Endothelial cell of umbilical vein (primary cell): Measurements from ENCODE around the gene ADARB1. TPM values are rescaled to one million over a fixed set of nuclear protein-coding genes. Genes with fewer than 3 reads are reported as not detected.

Experiments
- BruUV-seq: library from RNA; stranded (reverse); fragments of 400-500 nt; replicated peaks from 2 replicates; lab custom pipeline; 2021; lab: Mats Ljungman, UMichigan
- CTCF ChIA-PET: fragments of 300-600, 350-600 bp; sonication (Branson Sonifier 250); formaldehyde crosslinking; loops from one replicate; lab custom pipeline; 2021; ENCODE audit warnings: antibody characterized with exemption, inconsistent platforms; lab: Charles Lee
- POLR2A ChIA-PET: fragments of 300-600, 350-600 bp; sonication (Branson Sonifier 250); formaldehyde crosslinking; loops from one replicate; lab custom pipeline; 2021; ENCODE audit warnings: antibody characterized with exemption, inconsistent platforms; lab: Charles Lee
- DNase-seq: peaks from one replicate; pipeline ENCODE4 v3.0.0-alpha.2; 2011; ENCODE audit warnings: low read depth, low spot score
- FAIRE-seq: peaks from 2 replicates; lab custom pipeline; 2011; peaks lifted over from hg19 to GRCh38; lab: Jason Lieb, UNC
- H2AFZ ChIP-seq: 2 replicates; pipeline ENCODE4 v1.6.0; 2012; ENCODE audit warnings: low read depth, low read length, control low read depth, inconsistent platforms
- H3K27ac ChIP-seq: 2 replicates; pipeline ENCODE4 v1.5.1; 2011; ENCODE audit warnings: low read depth, mild to moderate bottlenecking, control low read depth, low read length, moderate library complexity; ENCODE audit not compliant: insufficient read depth
- H3K27me3 ChIP-seq, 2 experiments: 2 replicates each; pipeline versions ENCODE4 v1.6.0 to v1.6.1; 2011; ENCODE audit warnings: low read length in 2 of 2, mixed read lengths in 1 of 2; ENCODE audit not compliant: control insufficient read depth in 2 of 2, insufficient read depth in 2 of 2
- H3K36me3 ChIP-seq, 2 experiments: 2 replicates in 1 of 2; 3 replicates in 1 of 2; pipeline ENCODE4 v1.5.1; 2011; ENCODE audit warnings: low read length in 2 of 2, mild to moderate bottlenecking in 1 of 2, moderate library complexity in 1 of 2; ENCODE audit not compliant: control insufficient read depth in 2 of 2, insufficient read depth in 2 of 2; ENCODE audit errors: extremely low read depth in 1 of 2
- H3K4me1 ChIP-seq: 3 replicates; pipeline ENCODE4 v1.5.1; 2011; ENCODE audit warnings: mild to moderate bottlenecking, low read length; ENCODE audit not compliant: control insufficient read depth, insufficient read depth; ENCODE audit errors: extremely low read depth
- H3K4me2 ChIP-seq: 2 replicates; pipeline ENCODE4 v1.6.1; 2011; ENCODE audit warnings: low read length, control low read depth, mixed read lengths; ENCODE audit not compliant: insufficient read depth
- H3K4me3 ChIP-seq, 3 experiments: fragments of 200-600 bp in 1 of 3; sonication (generic), shearing (Covaris generic) in 1 of 3; replicated peaks in 1 of 3; 2 replicates each; pipeline ENCODE4 v1.5.1; 2011 to 2016; ENCODE audit warnings: control low read depth in 3 of 3, low read length in 3 of 3, mild to moderate bottlenecking in 2 of 3, inconsistent platforms in 1 of 3, low read depth in 1 of 3, moderate library complexity in 1 of 3; ENCODE audit not compliant: insufficient read depth in 1 of 3
- H3K79me2 ChIP-seq: 2 replicates; pipeline ENCODE4 v1.6.0; 2012; ENCODE audit warnings: low read length, inconsistent platforms; ENCODE audit not compliant: control insufficient read depth, insufficient read depth
- H3K9ac ChIP-seq: replicated peaks from 2 replicates; pipeline ENCODE3; 2011; ENCODE audit warnings: low read length, control low read depth; ENCODE audit not compliant: insufficient read depth; ENCODE audit errors: extremely low read depth
- H3K9me1 ChIP-seq: replicated peaks from 3 replicates; pipeline ENCODE4 v1.6.0; 2011; ENCODE audit warnings: mild to moderate bottlenecking, low read length; ENCODE audit not compliant: control insufficient read depth, insufficient read depth; ENCODE audit errors: extremely low read depth
- H3K9me3 ChIP-seq: replicated peaks from 2 replicates; pipeline ENCODE4 v1.5.1; 2012; ENCODE audit warnings: low read length, inconsistent platforms; ENCODE audit not compliant: control insufficient read depth, insufficient read depth
- H4K20me1 ChIP-seq: replicated peaks from 2 replicates; pipeline ENCODE3; 2011; ENCODE audit warnings: mild to moderate bottlenecking, low read length; ENCODE audit not compliant: control insufficient read depth, insufficient read depth; ENCODE audit errors: extremely low read depth
- EZH2 ChIP-seq: IDR thresholded peaks from 2 replicates; pipeline ENCODE4 v1.6.1; 2012; ENCODE audit warnings: borderline replicate concordance, low read depth, mild to moderate bottlenecking, moderate library complexity, low read length, inconsistent platforms; ENCODE audit not compliant: severe bottlenecking
- FOS ChIP-seq: IDR thresholded peaks from 2 replicates; pipeline ENCODE4 v1.6.1; 2011; ENCODE audit warnings: mild to moderate bottlenecking, low read length, moderate library complexity, borderline replicate concordance; ENCODE audit not compliant: insufficient read depth
- GATA2 ChIP-seq: IDR thresholded peaks from 2 replicates; pipeline ENCODE4 v1.7.0; 2011; ENCODE audit warnings: low read depth, mild to moderate bottlenecking, moderate library complexity, mixed read lengths, low read length; ENCODE audit not compliant: insufficient read length, insufficient read depth
- JUN ChIP-seq: IDR thresholded peaks from 2 replicates; pipeline ENCODE4 v1.6.1; 2011; ENCODE audit warnings: borderline replicate concordance, low read depth; ENCODE audit not compliant: insufficient read length, insufficient read depth
- MYC ChIP-seq: IDR thresholded peaks from one replicate; pipeline ENCODE4 v1.6.1; 2011; ENCODE audit warnings: mild to moderate bottlenecking, low read depth, low read length
- POLR2A ChIP-seq: IDR thresholded peaks from 2 replicates; pipeline ENCODE4 v1.6.1; 2012; ENCODE audit warnings: low read depth, mild to moderate bottlenecking, control low read depth, low read length
- POLR2AphosphoS5 ChIP-seq: IDR thresholded peaks from 2 replicates; pipeline ENCODE4 v1.6.1; 2012; ENCODE audit warnings: low read depth, mild to moderate bottlenecking, control low read depth, low read length, moderate library complexity; ENCODE audit not compliant: insufficient read depth
- dilution Hi-C: fragments of 300-500 bp; cut with MboI; formaldehyde crosslinking; loops from one replicate; pipeline ENCODE4 v1.15.0; 2019; ENCODE audit warnings: low sequenced_read_pairs; ENCODE audit not compliant: extremely low pct_ligation_motif_present
- intact Hi-C: fragments of 100-400 bp; cut with micrococcal nuclease; formaldehyde crosslinking; loops from one replicate; pipeline ENCODE4 v1.10.0; 2022
- polyA plus RNA-seq, 4 experiments: library from polyadenylated mRNA; depleted of rRNA in 3 of 4; stranded (reverse) in 3 of 4; unstranded in 1 of 4; fragments of >200 nt; gene quantifications; 2 replicates each; pipeline versions ENCODE4 v1.2.1 to v1.2.3, GENCODE V29; 2011 to 2012; ENCODE audit warnings: missing spikeins in 1 of 4
- total RNA-seq: library from RNA; stranded (reverse); gene quantifications from 2 replicates; pipeline ENCODE4 v1.2.3, GENCODE V29; 2021
- TF ChIP-seq, protein P1 (sequence below): IDR thresholded peaks from 2 replicates; pipeline ENCODE4 v1.6.1; 2011; ENCODE audit not compliant: insufficient read depth, insufficient read length
- TF ChIP-seq, protein P2 (sequence below), 2 donors: IDR thresholded peaks; 1 replicate in 1 of 2; 2 replicates in 1 of 2; pipeline ENCODE4 v1.5.1; 2011; ENCODE audit warnings: low read length in 2 of 2, mild to moderate bottlenecking in 2 of 2, moderate library complexity in 2 of 2, control low read depth in 1 of 2, inconsistent platforms in 1 of 2, low read depth in 1 of 2; ENCODE audit not compliant: insufficient read depth in 1 of 2; ENCODE audit errors: extremely low read depth in 1 of 2

The ADARB1 gene
- total and polyA plus RNA-seq, 2 donors (not counting 3 experiments of a cell fraction or from before 2014, with no cell fraction given): 32.5 to 54.3 TPM

DNA sequence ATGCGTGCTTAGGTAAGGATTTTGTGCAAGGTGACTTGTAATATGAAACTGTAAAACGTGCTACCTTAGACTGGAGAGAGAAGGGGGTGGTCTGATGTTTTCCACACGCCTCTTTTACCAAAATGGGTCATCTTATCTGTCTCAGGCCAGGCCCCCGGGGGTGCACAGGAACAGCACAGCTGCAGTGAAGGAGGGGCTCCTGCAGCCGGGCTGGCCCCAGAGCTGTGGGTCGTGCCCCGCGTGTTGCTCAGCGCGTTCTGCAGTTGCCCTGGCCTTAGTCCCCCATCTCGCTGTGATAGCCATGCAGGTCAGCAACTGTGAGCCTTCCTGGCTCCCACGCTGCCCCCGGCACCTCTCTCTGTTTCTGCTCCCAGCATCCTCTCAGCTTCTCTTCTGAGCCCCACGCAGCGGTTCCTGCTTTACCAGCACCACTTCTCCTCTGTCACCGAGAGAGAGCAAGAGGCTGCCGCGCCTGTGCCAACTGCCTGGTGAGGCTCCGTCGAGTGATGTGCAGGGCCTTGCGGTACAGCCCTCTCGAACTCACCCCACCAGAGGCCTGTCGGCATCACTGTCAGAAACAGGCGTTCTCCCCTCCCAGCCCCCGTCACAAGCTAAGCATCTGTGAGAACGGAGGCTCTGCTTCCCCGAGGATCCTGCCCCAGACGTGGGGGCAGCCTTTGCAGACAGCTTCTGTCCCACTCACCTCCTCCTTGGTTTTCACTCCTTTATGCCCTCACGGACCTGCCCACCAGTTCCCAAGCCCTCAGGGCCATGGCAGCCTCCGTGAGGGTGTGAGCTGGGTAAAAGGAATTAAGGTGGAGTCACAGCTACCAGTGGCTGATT lies 73.3 kb downstream of the ADARB1 start:
- Histone ChIP-seq H3K9me1 (no peaks in the 10 kb centered on the region), H3K9me3 (no peaks in the 10 kb centered on the region), H3K27ac (no peak overlapping the region), H3K36me3 (peaks cover 0 to 10% of the 10 kb centered on the region in 2 experiments), H4K20me1 (no peaks in the 10 kb centered on the region), H3K4me1 (no peaks in the 10 kb centered on the region), H3K4me2 (no peak overlapping the region), H2AFZ (no peak overlapping the region), H3K9ac (no peak overlapping the region), H3K4me3 (no peak overlapping the region), H3K79me2 (no peaks in the 10 kb centered on the region), H3K27me3 (no peaks in the 10 kb centered on the region)
- no peak for FAIRE-seq
- POLR2A ChIA-PET: no interaction called here
- dilution Hi-C loops (loop anchor here (25.0 kb wide), 1 partner anchor 210 kb away; the partner anchor contains the start of gene SLX9), intact Hi-C loops (loop anchor here (10.0 kb wide), 1 partner anchor 447 kb away; no protein-coding TSS in a partner anchor)
- DNase-seq: no peak
- no TSS peak for BruUV-seq
- CTCF ChIA-PET: interaction anchor here (0.9 to 1.2 kb wide), 4 partner anchors 7 to 198 kb away, joined by 3 to 12 read pairs (median 4); no protein-coding TSS in a partner anchor
- TF ChIP-seq, protein P1, sequence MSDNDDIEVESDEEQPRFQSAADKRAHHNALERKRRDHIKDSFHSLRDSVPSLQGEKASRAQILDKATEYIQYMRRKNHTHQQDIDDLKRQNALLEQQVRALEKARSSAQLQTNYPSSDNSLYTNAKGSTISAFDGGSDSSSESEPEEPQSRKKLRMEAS: no peak
- TF ChIP-seq JUN: no peak
- no peak for TF ChIP-seq POLR2A
- no peak for TF ChIP-seq FOS
- TF ChIP-seq GATA2: no peak
- TF ChIP-seq, protein P2, sequence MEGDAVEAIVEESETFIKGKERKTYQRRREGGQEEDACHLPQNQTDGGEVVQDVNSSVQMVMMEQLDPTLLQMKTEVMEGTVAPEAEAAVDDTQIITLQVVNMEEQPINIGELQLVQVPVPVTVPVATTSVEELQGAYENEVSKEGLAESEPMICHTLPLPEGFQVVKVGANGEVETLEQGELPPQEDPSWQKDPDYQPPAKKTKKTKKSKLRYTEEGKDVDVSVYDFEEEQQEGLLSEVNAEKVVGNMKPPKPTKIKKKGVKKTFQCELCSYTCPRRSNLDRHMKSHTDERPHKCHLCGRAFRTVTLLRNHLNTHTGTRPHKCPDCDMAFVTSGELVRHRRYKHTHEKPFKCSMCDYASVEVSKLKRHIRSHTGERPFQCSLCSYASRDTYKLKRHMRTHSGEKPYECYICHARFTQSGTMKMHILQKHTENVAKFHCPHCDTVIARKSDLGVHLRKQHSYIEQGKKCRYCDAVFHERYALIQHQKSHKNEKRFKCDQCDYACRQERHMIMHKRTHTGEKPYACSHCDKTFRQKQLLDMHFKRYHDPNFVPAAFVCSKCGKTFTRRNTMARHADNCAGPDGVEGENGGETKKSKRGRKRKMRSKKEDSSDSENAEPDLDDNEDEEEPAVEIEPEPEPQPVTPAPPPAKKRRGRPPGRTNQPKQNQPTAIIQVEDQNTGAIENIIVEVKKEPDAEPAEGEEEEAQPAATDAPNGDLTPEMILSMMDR (IDR thresholded peaks at IDR 0.05; ENCODE audit: extremely low read depth in 1 of 2, insufficient read depth in 1 of 2, low read depth in 1 of 2, low read length in 2 of 2): no peak
- TF ChIP-seq POLR2AphosphoS5: no peak
- no peak for TF ChIP-seq EZH2
- TF ChIP-seq MYC: no peak
